Testis (tissue), 2 donors: ENCODE results near the gene KCNK4.

Source experiments
- POLR2A ChIP-seq: fragments of 450-650 bp; IDR thresholded peaks from one replicate; pipeline ENCODE4 v1.6.1; 2017; ENCODE audit warnings: antibody characterized with exemption, mild to moderate bottlenecking, moderate library complexity
- TF ChIP-seq, protein P1 (sequence below), 3 experiments: fragments of 450-650 bp in 2 of 3; fragments of 200-600 bp in 1 of 3; sonication (generic) in 1 of 3; IDR thresholded peaks; one replicate each; pipeline ENCODE4 v1.5.1; 2016 to 2019; ENCODE audit warnings: antibody characterized with exemption in 3 of 3, mild to moderate bottlenecking in 2 of 3, moderate library complexity in 1 of 3

DNA sequence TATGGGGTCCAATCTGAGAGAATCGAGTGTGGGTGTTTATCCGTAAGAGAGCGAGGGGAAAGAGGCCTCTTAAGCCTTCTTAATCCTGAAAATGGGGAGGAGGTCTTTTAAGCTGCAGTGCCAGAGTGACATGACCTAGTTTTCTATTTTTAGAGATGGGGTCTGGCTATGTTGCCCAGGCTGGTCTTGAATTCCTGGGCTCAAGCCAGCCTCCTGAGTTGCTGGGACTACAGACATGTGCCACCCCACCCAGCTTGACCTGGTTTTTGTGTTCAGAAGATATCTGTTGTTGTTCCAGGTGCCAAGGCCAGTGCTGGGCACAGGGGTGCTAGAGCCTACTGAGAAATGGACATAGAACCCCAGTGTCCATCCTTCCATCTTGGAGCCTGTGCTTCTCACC is 8.0 kb upstream of the KCNK4 start:
- TF ChIP-seq, protein P1, sequence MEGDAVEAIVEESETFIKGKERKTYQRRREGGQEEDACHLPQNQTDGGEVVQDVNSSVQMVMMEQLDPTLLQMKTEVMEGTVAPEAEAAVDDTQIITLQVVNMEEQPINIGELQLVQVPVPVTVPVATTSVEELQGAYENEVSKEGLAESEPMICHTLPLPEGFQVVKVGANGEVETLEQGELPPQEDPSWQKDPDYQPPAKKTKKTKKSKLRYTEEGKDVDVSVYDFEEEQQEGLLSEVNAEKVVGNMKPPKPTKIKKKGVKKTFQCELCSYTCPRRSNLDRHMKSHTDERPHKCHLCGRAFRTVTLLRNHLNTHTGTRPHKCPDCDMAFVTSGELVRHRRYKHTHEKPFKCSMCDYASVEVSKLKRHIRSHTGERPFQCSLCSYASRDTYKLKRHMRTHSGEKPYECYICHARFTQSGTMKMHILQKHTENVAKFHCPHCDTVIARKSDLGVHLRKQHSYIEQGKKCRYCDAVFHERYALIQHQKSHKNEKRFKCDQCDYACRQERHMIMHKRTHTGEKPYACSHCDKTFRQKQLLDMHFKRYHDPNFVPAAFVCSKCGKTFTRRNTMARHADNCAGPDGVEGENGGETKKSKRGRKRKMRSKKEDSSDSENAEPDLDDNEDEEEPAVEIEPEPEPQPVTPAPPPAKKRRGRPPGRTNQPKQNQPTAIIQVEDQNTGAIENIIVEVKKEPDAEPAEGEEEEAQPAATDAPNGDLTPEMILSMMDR (IDR thresholded peaks at IDR 0.05): no peak
- TF ChIP-seq POLR2A: no peak
